Stomach (tissue), 19 donors: Measurements from ENCODE around the gene CHP2. TPM values are rescaled to one million over a fixed set of nuclear protein-coding genes. Genes with fewer than 3 reads are reported as not detected.

ENCODE experiments used
- DNase-seq, 2 donors: peaks; one replicate each; pipeline versions ENCODE4 v3.0.0 to v3.0.0-alpha.2; 2013 to 2019
- H3K27ac ChIP-seq, 5 donors: fragments of 200-600 bp in 4 of 5; sonication (generic) in 4 of 5; one replicate each; pipeline ENCODE4 v1.5.1; 2013 to 2019; ENCODE audit warnings: mild to moderate bottlenecking in 1 of 5, moderate library complexity in 1 of 5
- H3K27me3 ChIP-seq, 3 donors: fragments of 200-600 bp; sonication (generic); one replicate each; pipeline ENCODE4 v1.5.1; 2017 to 2019; ENCODE audit warnings: mixed run types in 1 of 3
- H3K36me3 ChIP-seq, 4 donors: fragments of 200-600 bp; sonication (generic); 1 replicate in 3 of 4; 2 replicates in 1 of 4; pipeline ENCODE4 v1.5.1; 2016 to 2019
- H3K4me1 ChIP-seq, 4 donors: fragments of 200-600 bp; sonication (generic); one replicate each; pipeline ENCODE4 v1.5.1; 2016 to 2019
- H3K4me3 ChIP-seq, 4 donors: fragments of 200-600 bp; sonication (generic) in 3 of 4; one replicate each; pipeline ENCODE4 v1.5.1; 2016 to 2019; ENCODE audit warnings: mild to moderate bottlenecking in 1 of 4
- H3K9me3 ChIP-seq, 4 donors: fragments of 200-600 bp; sonication (generic); one replicate each; pipeline ENCODE4 v1.5.1; 2016 to 2019
- EP300 ChIP-seq: sonication (generic); formaldehyde crosslinking; IDR thresholded peaks from one replicate; pipeline ENCODE4 v1.6.1; 2017; ENCODE audit warnings: antibody characterized with exemption
- POLR2A ChIP-seq, 4 donors: fragments of 450-650 bp; IDR thresholded peaks; one replicate each; pipeline ENCODE4 v1.6.1; 2016; ENCODE audit warnings: antibody characterized with exemption in 4 of 4, control low read depth in 2 of 4, mild to moderate bottlenecking in 1 of 4, moderate library complexity in 1 of 4
- POLR2AphosphoS5 ChIP-seq, 3 donors: sonication (generic); formaldehyde crosslinking; IDR thresholded peaks; one replicate each; pipeline ENCODE4 v1.6.1; 2016; ENCODE audit warnings: antibody characterized with exemption in 3 of 3
- WGBS, 5 donors: extraction: QIAGEN DNeasy Blood & Tissue Kit in 3 of 5; methylation state at CpG; one replicate each; pipeline versions ENCODE4 v1.1.5 to v1.1.7; 2013 to 2018; 5-methylcytosine and 5-hydroxymethylcytosine counted together
- intact Hi-C: fragments of 100-400 bp; cut with DNase I; formaldehyde crosslinking; loops from one replicate; pipeline ENCODE4 v1.15.1; 2023; ENCODE audit warnings: low total_unique reads
- long read RNA-seq, 10 donors: transcript quantifications; one replicate each; lab custom pipeline, GENCODE V29; 2026
- polyA plus RNA-seq, 3 donors: library from polyadenylated mRNA; stranded (reverse); fragments of 200-250 nt; gene quantifications; one replicate each; pipeline ENCODE4 v1.2.3, GENCODE V29; 2013
- total RNA-seq, 5 donors: library from RNA; depleted of rRNA; stranded (reverse); fragments of >200 nt; gene quantifications; one replicate each; pipeline versions ENCODE4 v1.1.0 to v1.2.3, GENCODE V29; 2014 to 2016
- TF ChIP-seq, protein P1 (sequence below), 7 experiments: fragments of 450-650 bp in 4 of 7; fragments of 200-600 bp in 3 of 7; sonication (generic) in 3 of 7; IDR thresholded peaks; one replicate each; pipeline ENCODE4 v1.5.1; 2016 to 2019; ENCODE audit warnings: antibody characterized with exemption in 7 of 7, control low read depth in 2 of 7, mild to moderate bottlenecking in 1 of 7
- donor health status: healthy with polysubstance abuse.
- donor health status: Bipolar disorder and iron deficiency.
- donor health status: healthy.

CHP2 gene
- 100 to 1,000 TPM in 1 of 5 donors, 1 to 10 TPM in 1, not detected in 3; 1.8 to 116 TPM for total RNA-seq
- polyA plus RNA-seq, result under 1 TPM in 2 of 3 donors, not detected in 1; 0.05 to 0.25 TPM
- long read RNA-seq, donor 1, partial matches to known transcripts, result 0 of 1 reads
- long read RNA-seq, donor 1, other reads (novel, unspliced or antisense), result 0 of 1 reads
- long read RNA-seq, donor 2, partial matches to known transcripts, result 0 of 2 reads
- long read RNA-seq, donor 2, other reads (novel, unspliced or antisense), result 0 of 2 reads
- long read RNA-seq, donor 3, result 0 reads
- long read RNA-seq, donor 4, result 0 reads
- long read RNA-seq, donor 5, result 0 reads
- long read RNA-seq, donor 6, partial matches to known transcripts, result 0 of 2 reads
- long read RNA-seq, donor 6, other reads (novel, unspliced or antisense), result 0 of 2 reads
- long read RNA-seq, donor 7, partial matches to known transcripts, result 0 of 1 reads
- long read RNA-seq, donor 7, other reads (novel, unspliced or antisense), result 0 of 1 reads
- long read RNA-seq, donor 8, result 0 reads
- long read RNA-seq, donor 9, result 0 reads
- long read RNA-seq, donor 10, transcript CHP2-201 (7 exons, 2,382 nt), result major isoform, 7 of 7 reads
- long read RNA-seq, donor 10, partial matches to known transcripts, result 0 of 7 reads
- long read RNA-seq, donor 10, other reads (novel, unspliced or antisense), result 0 of 7 reads

DNA sequence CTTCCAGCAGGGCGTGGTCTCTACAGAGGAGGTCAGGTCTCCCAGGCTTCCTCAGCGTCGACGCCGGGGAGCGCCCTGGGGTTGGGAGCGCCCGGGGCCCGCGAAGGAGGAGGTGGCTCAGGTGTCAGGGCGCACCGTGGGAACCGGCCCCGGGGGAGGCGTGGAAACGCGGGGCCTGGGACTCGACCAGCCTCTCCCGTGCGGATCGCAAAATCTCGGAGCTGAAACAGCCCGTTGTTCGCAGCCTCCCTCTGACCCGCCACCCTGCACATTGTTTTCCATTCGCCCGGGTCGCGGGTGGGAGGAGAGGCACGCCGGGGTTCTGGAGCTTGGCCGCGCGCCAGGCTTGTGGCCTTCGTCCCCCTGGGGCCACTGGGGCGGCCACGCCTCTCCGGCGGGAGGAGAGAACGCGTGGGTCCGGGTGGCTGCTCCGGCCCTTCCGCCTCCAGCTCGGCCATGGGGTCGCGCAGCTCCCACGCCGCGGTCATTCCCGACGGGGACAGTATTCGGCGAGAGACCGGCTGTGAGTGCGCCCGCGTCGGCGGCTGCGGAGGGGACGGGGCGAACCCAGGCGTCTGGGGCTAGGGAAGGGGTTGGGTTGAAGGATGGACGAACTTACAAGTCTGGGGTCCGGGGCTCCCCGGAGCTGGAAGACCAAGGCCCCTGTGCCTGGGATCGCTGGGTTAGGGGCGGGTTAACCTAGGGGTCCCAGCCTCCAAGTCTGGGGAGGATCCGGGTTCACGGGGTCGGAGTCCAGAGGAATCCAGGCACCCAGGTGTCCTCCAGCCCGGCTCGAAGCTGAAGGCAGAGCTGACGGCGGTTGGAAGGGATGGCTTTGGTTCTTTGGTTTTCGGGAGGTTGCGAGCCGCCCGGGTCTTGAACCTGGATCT is at the start of gene CHP2:
TSS of gene CHP2 (plus strand) at position 433 of the 890 bp plus-strand sequence. CDS start at position 457, 24 bp downstream.
- peaks cover 0 to 64% (median 30%) of the 10 kb centered on the region in 3 donors for H3K27me3 ChIP-seq
- peak within 1 kb of the TSS; percentile 34 to 50 (median 38) for H3K4me3 ChIP-seq
- H3K4me1 ChIP-seq, result peaks cover 8 to 13% (median 12%) of the 10 kb centered on the region in 4 donors
- peak in 1 of 2 donors; percentile 56 for DNase-seq
- no peaks in the 10 kb centered on the region for H3K36me3 ChIP-seq
- TF ChIP-seq, protein P1, sequence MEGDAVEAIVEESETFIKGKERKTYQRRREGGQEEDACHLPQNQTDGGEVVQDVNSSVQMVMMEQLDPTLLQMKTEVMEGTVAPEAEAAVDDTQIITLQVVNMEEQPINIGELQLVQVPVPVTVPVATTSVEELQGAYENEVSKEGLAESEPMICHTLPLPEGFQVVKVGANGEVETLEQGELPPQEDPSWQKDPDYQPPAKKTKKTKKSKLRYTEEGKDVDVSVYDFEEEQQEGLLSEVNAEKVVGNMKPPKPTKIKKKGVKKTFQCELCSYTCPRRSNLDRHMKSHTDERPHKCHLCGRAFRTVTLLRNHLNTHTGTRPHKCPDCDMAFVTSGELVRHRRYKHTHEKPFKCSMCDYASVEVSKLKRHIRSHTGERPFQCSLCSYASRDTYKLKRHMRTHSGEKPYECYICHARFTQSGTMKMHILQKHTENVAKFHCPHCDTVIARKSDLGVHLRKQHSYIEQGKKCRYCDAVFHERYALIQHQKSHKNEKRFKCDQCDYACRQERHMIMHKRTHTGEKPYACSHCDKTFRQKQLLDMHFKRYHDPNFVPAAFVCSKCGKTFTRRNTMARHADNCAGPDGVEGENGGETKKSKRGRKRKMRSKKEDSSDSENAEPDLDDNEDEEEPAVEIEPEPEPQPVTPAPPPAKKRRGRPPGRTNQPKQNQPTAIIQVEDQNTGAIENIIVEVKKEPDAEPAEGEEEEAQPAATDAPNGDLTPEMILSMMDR (IDR thresholded peaks at IDR 0.05), result no peak
- TF ChIP-seq POLR2A (IDR thresholded peaks at IDR 0.05) (no peak), EP300 (no peak), POLR2AphosphoS5 (IDR thresholded peaks at IDR 0.05) (no peak)
- H3K27ac ChIP-seq, result no peak within 1 kb of the TSS
- intact Hi-C loops, result no loop called here
- H3K9me3 ChIP-seq, result no peaks in the 10 kb centered on the region
- WGBS, 5 donors, result 2 to 6% (median 4%) methylated on average over 44 to 80 of the region's 80 CpGs

DNA sequence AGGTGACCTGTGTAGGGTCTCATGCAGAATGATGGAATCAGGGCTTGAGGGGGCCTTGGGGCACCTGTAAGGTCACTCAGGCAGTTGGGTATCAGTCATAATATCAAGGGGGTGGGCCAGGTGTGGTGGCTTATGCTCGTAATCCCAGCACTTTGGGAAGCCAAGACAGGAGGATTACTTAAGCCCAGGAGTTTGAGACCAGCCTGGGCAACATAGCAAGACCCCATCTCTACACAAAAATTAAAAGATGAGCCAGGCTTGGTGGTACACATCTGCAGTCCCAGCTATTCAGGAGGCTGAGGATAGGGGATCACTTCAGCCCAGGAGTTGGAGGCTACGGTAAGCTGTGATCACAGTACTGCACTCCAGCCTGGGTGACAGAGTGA is 49.3 kb upstream of the CHP2 start:
- peaks cover 0 to 16% (median 0%) of the 10 kb centered on the region in 3 donors for H3K27me3 ChIP-seq
- WGBS, 5 donors, result 69 to 97% (median 87%) methylated on average over 2 of the region's 2 CpGs
- intact Hi-C loops, result no loop called here
- no peak overlapping the region for H3K4me3 ChIP-seq
- no peaks in the 10 kb centered on the region for H3K4me1 ChIP-seq
- H3K36me3 ChIP-seq, result peaks cover 0 to 75% (median 41%) of the 10 kb centered on the region in 4 donors
- TF ChIP-seq POLR2A (IDR thresholded peaks at IDR 0.05), result no peak
- no peak for TF ChIP-seq POLR2AphosphoS5 (IDR thresholded peaks at IDR 0.05)
- TF ChIP-seq, protein P1 (IDR thresholded peaks at IDR 0.05), result no peak
- no peak for TF ChIP-seq EP300
- DNase-seq, result no peak
- no peak overlapping the region for H3K27ac ChIP-seq
- H3K9me3 ChIP-seq, result peaks cover 0 to 22% (median 14%) of the 10 kb centered on the region in 4 donors

DNA sequence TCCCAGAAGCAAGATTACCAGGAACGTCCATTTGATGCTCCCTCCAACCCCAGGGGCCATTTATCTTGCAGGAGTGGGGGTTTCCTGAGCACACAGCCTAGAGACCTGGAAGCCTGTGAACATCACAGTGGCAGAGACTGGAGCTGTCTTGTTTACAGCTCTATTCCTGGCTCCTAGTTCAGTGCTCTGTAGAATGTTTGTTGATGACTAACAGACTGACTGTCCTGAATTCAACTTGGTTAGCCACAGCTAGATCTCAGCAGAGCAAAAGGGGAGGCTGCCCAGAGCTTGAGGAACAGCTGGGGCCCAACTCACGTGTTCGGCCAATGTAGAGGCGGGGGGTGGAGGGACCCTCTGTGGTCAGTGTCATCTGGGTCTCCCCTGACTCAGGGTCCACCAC is 48.4 kb upstream of the CHP2 start:
- TF ChIP-seq POLR2AphosphoS5 (IDR thresholded peaks at IDR 0.05), result no peak
- TF ChIP-seq, protein P1 (IDR thresholded peaks at IDR 0.05), result no peak
- no peak for TF ChIP-seq EP300
- TF ChIP-seq POLR2A (IDR thresholded peaks at IDR 0.05), result no peak
- Histone ChIP-seq H3K27me3 (peaks cover 0 to 25% (median 0%) of the 10 kb centered on the region in 3 donors), H3K4me3 (no peak overlapping the region), H3K9me3 (peaks cover 0 to 27% (median 15%) of the 10 kb centered on the region in 4 donors), H3K4me1 (peaks cover 0 to 3% (median 0%) of the 10 kb centered on the region in 4 donors), H3K27ac (no peak overlapping the region), H3K36me3 (peaks cover 0 to 77% (median 37%) of the 10 kb centered on the region in 4 donors)
- intact Hi-C loops, result no loop called here
- WGBS, 5 donors, result 78 to 91% (median 90%) methylated on average over 4 of the region's 4 CpGs
- DNase-seq, result no peak

DNA sequence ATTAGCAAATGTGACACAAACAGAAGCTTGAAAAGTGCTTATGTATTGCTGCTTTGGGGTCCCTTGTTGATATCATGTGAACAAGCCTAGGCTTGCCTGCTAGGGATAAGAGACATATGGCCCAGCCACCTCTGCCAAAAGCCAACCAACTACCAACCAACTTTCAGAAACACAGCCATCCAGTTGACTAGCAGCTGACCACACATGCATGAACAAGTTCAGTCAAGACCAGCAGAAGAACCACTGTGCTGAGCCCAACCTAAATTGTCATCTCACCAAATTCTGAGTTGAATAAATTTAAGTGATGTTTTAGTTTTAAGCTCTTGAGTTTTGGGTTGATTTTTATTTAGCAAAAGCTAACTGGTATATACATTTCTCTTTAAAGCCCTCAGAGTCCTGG is 45.3 kb upstream of the CHP2 start:
- H3K27me3 ChIP-seq, result peaks cover 0 to 56% (median 18%) of the 10 kb centered on the region in 3 donors
- H3K36me3 ChIP-seq, result peaks cover 0 to 57% (median 29%) of the 10 kb centered on the region in 4 donors
- intact Hi-C loops, result no loop called here
- TF ChIP-seq POLR2AphosphoS5 (IDR thresholded peaks at IDR 0.05) (no peak), EP300 (no peak), POLR2A (IDR thresholded peaks at IDR 0.05) (no peak)
- TF ChIP-seq, protein P1 (IDR thresholded peaks at IDR 0.05), result no peak
- peaks cover 0 to 15% (median 7%) of the 10 kb centered on the region in 4 donors for H3K4me1 ChIP-seq
- DNase-seq, result no peak
- H3K27ac ChIP-seq, result no peak overlapping the region
- H3K4me3 ChIP-seq, result no peak overlapping the region
- H3K9me3 ChIP-seq, result peaks cover 0 to 21% (median 15%) of the 10 kb centered on the region in 4 donors
